A673 (cell line): ENCODE data around the gene LPO. TPM values are rescaled to one million over a fixed set of nuclear protein-coding genes. Genes with fewer than 3 reads are reported as not detected.

ENCODE experiments used
- BruUV-seq: library from RNA; stranded (reverse); fragments of 400-500 nt; replicated peaks from 2 replicates; lab custom pipeline; 2021; lab: Mats Ljungman, UMichigan
- CTCF ChIA-PET: fragments of 300-600 bp; sonication (Branson Sonifier 250); formaldehyde crosslinking; loops from one replicate; lab custom pipeline; 2022; ENCODE audit warnings: antibody characterized with exemption; lab: Charles Lee
- POLR2A ChIA-PET: fragments of 300-600 bp; sonication (Branson Sonifier 250); formaldehyde crosslinking; loops from one replicate; lab custom pipeline; 2022; ENCODE audit warnings: antibody characterized with exemption; ENCODE audit not compliant: low non-redundant PET; lab: Charles Lee
- DNase-seq: peaks from one replicate; pipeline ENCODE4 v3.0.0-alpha.2; 2015; ENCODE audit warnings: low spot score
- H3K27ac ChIP-seq: fragments of 200-600 bp; sonication (generic); 2 replicates; pipeline ENCODE4 v1.5.1; 2016; ENCODE audit warnings: mixed run types, low read depth, mild to moderate bottlenecking, mixed read lengths, antibody characterized with exemption, low read length; ENCODE audit not compliant: poor library complexity, severe bottlenecking
- H3K27me3 ChIP-seq: fragments of 200-600 bp; sonication (generic); replicated peaks from 2 replicates; pipeline ENCODE4 v1.6.1; 2017; ENCODE audit warnings: mixed run types, low read depth, mild to moderate bottlenecking, mixed read lengths, antibody characterized with exemption, low read length; ENCODE audit not compliant: insufficient read depth, poor library complexity
- H3K36me3 ChIP-seq: fragments of 200-600 bp; sonication (generic); 2 replicates; pipeline ENCODE4 v1.6.1; 2016; ENCODE audit warnings: mixed run types, mild to moderate bottlenecking, mixed read lengths, antibody characterized with exemption, low read length; ENCODE audit not compliant: insufficient read depth, poor library complexity, severe bottlenecking
- H3K4me1 ChIP-seq: fragments of 200-600 bp; sonication (generic); 2 replicates; pipeline ENCODE4 v1.6.1; 2017; ENCODE audit warnings: mixed run types, mild to moderate bottlenecking, mixed read lengths, antibody characterized with exemption, low read length; ENCODE audit not compliant: insufficient read depth, poor library complexity, severe bottlenecking
- H3K4me3 ChIP-seq: fragments of 200-600 bp; sonication (generic); 2 replicates; pipeline ENCODE4 v1.5.1; 2016; ENCODE audit warnings: low read depth, mixed run types, mild to moderate bottlenecking, mixed read lengths, low read length; ENCODE audit not compliant: poor library complexity, severe bottlenecking
- H3K9me3 ChIP-seq: fragments of 200-600 bp; sonication (generic); 2 replicates; pipeline ENCODE4 v1.6.1; 2016; ENCODE audit warnings: mixed run types, low read depth, mild to moderate bottlenecking, mixed read lengths, antibody characterized with exemption, low read length; ENCODE audit not compliant: poor library complexity, severe bottlenecking
- EZH2 ChIP-seq: fragments of 200-600 bp; sonication (generic); IDR thresholded peaks from 2 replicates; pipeline ENCODE4 v1.6.1; 2017; ENCODE audit warnings: borderline replicate concordance, low read depth, mild to moderate bottlenecking, mixed read lengths, antibody characterized with exemption, low read length; ENCODE audit not compliant: poor library complexity, severe bottlenecking
- intact Hi-C: fragments of 100-400 bp; cut with micrococcal nuclease; formaldehyde crosslinking; loops from one replicate; pipeline ENCODE4 v1.10.0; 2022; ENCODE audit not compliant: unreplicated experiment
- total RNA-seq: library from RNA; stranded (reverse); gene quantifications from 2 replicates; pipeline ENCODE4 v1.2.3, GENCODE V29; 2021
- TF ChIP-seq, protein P1 (sequence below): fragments of 300-800, 200-600 bp; sonication (generic); conservative IDR thresholded peaks from 2 replicates; pipeline ENCODE4 v1.5.1; 2017; ENCODE audit warnings: low read depth, mild to moderate bottlenecking, antibody characterized with exemption, low read length, moderate library complexity, mixed read lengths

Gene LPO
- total RNA-seq, 1 experiment from 2014 or later: 0.34 TPM

DNA sequence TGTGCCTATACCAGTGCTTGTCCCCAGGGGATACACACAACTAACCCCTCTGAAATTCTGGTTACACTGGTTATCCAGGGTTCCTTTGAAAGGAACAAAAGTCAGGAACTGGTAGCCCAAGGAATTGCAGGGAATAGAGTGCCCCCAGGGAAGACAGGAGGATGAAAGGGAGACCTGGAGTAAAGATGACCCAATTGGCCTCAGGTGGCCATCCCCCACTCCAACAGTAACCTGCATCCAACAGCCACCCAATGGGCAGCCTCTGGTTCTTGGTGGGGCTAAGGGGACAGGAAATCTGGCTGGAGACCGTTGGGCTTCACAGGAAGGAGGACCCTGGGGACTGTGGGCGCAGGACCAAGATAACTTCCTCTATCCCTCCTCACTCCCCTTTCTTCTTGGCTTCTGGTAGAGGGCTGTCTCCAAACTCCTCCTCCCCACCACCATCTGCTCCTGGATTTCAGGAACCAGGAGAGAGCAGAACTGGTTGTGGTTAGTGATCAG, 43.2 kb downstream of the LPO start:
- intact Hi-C loops: no loop called here
- no peaks in the 10 kb centered on the region for H3K36me3 ChIP-seq
- POLR2A ChIA-PET: no interaction called here
- TF ChIP-seq, protein P1, sequence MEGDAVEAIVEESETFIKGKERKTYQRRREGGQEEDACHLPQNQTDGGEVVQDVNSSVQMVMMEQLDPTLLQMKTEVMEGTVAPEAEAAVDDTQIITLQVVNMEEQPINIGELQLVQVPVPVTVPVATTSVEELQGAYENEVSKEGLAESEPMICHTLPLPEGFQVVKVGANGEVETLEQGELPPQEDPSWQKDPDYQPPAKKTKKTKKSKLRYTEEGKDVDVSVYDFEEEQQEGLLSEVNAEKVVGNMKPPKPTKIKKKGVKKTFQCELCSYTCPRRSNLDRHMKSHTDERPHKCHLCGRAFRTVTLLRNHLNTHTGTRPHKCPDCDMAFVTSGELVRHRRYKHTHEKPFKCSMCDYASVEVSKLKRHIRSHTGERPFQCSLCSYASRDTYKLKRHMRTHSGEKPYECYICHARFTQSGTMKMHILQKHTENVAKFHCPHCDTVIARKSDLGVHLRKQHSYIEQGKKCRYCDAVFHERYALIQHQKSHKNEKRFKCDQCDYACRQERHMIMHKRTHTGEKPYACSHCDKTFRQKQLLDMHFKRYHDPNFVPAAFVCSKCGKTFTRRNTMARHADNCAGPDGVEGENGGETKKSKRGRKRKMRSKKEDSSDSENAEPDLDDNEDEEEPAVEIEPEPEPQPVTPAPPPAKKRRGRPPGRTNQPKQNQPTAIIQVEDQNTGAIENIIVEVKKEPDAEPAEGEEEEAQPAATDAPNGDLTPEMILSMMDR: no peak
- no peak for TF ChIP-seq EZH2
- peaks cover 6% of the 10 kb centered on the region for H3K4me1 ChIP-seq
- no peak overlapping the region for H3K4me3 ChIP-seq
- H3K27ac ChIP-seq: no peak overlapping the region
- H3K27me3 ChIP-seq: peaks cover 25% of the 10 kb centered on the region
- CTCF ChIA-PET: no interaction called here
- BruUV-seq: no TSS peak
- H3K9me3 ChIP-seq: no peaks in the 10 kb centered on the region
- no peak for DNase-seq

DNA sequence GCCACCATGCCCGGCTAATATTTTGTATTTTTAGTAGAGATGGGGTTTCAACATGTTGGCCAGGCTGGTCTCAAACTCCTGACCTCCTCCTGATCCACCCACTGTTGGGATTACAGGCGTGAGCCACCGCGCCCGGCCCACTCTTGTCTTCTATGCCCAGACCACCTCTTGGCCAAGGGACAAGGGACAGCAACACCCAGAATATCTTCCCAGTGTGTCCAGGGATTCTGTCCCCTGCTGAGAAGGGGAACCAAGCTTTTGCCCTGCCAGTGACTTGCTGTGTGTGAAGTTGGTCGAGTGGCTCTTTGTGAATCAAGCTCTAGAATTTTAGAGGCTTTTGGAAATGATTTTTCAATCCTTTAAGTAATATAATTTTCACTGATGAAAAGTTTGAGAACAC, 44.1 kb downstream of the LPO start:
- Histone ChIP-seq H3K4me3 (no peak overlapping the region), H3K4me1 (peaks cover 6% of the 10 kb centered on the region), H3K36me3 (no peaks in the 10 kb centered on the region), H3K27ac (no peak overlapping the region), H3K27me3 (peaks cover 25% of the 10 kb centered on the region), H3K9me3 (no peaks in the 10 kb centered on the region)
- BruUV-seq: no TSS peak
- ChIA-PET POLR2A (no interaction called here), CTCF (no interaction called here)
- intact Hi-C loops: no loop called here
- no peak for DNase-seq
- TF ChIP-seq, protein P1: no peak
- TF ChIP-seq EZH2: no peak

DNA sequence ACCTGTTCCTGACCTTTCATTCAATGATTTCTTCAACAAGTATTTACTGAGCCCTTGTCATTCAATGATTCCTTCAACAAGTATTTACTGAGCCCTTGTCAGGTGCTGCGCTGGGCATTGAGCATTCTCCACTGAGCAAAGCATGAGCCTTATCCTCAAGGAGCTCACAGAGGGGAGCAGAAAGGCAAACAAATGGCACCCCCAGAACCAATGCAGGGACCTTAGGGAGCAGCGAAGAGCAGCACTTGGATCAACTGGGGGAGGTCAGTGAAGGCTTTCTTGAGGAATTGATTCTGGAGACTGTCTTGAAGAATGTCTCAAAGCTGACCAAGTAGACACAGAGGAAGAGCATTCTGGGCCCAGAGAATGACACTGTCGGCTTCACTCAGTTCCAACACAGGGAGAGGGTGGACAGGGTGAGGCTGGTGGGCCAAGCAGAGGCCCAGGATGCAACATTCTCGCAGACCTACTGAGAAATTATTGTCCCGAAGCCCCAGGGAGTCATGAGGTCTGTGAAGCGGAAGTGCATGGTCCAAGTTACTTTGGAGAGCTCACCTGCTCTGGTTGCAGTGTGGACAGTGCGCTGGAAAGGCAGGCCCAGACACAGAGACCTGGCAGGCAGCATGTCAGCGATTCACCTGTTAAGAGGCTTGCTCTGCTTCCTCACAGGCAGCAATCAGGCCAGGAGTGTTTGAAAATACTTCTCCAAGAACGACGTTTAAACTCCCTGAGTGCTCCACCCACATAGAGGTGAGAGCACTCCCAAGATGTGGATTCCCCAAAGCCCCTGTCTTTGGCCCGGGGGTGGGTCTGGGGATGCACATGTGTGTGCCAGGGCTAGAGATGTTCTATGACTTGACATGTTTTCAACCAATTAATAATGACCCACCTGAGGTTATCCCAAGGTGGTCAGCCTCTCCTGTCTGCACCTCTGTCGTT, 45.6 kb downstream of the LPO start:
- ChIA-PET POLR2A (no interaction called here), CTCF (no interaction called here)
- no peak for DNase-seq
- Histone ChIP-seq H3K27me3 (peaks cover 16% of the 10 kb centered on the region), H3K9me3 (no peaks in the 10 kb centered on the region), H3K4me3 (no peak overlapping the region), H3K4me1 (peaks cover 6% of the 10 kb centered on the region), H3K36me3 (no peaks in the 10 kb centered on the region), H3K27ac (no peak overlapping the region)
- intact Hi-C loops: no loop called here
- TF ChIP-seq, protein P1: no peak
- no peak for TF ChIP-seq EZH2
- no TSS peak for BruUV-seq
